ENCODE results near the gene KCNA3. TPM values are rescaled to one million over a fixed set of nuclear protein-coding genes. Genes with fewer than 3 reads are reported as not detected.

The KCNA3 gene
- total and polyA plus RNA-seq, 2 of the 8 experiments (the other 6 are each of a cell fraction or from before 2014, with no cell fraction given), result 0.95 to 1.1 TPM

GRCh38 chr1:110657351-110657750 lies 17.4 kb downstream of the KCNA3 start:
- H3K4ac ChIP-seq (replicated peaks; ENCODE audit: insufficient read length, low read depth, low read length), result no peak overlapping the region
- H3K9me3 ChIP-seq (ENCODE audit: insufficient read depth in 2 of 2, low read depth in 1 of 2, low read length in 1 of 2), result no peaks in the 10 kb centered on the region
- H3K4me3 ChIP-seq (ENCODE audit: extremely low read depth in 1 of 4, insufficient read depth in 2 of 4, low read depth in 3 of 4, low read length in 4 of 4), result no peak overlapping the region
- no peaks in the 10 kb centered on the region for H3K36me3 ChIP-seq (ENCODE audit: control insufficient read depth in 2 of 4, insufficient read depth in 4 of 4, low read length in 3 of 4)
- H3K4me2 ChIP-seq (ENCODE audit: insufficient read depth in 1 of 2, low read depth in 2 of 2, low read length in 2 of 2), result no peak overlapping the region
- H3K23me2 ChIP-seq (ENCODE audit: low read depth, low read length), result no peaks in the 10 kb centered on the region
- FAIRE-seq (no peak), DNase-seq (ENCODE audit: low read depth in 1 of 2, low spot score in 2 of 2) (no peak)
- no peak overlapping the region for H2AK5ac ChIP-seq (ENCODE audit: low read depth, low read length)
- H3K79me1 ChIP-seq (ENCODE audit: low read depth, low read length), result no peaks in the 10 kb centered on the region
- H2AFZ ChIP-seq (ENCODE audit: low read length), result no peak overlapping the region
- H3K27me3 ChIP-seq (replicated peaks in 1 of 4; ENCODE audit: control insufficient read depth in 3 of 4, extremely low read depth in 1 of 4, insufficient read depth in 3 of 4, low read length in 3 of 4), result no peaks in the 10 kb centered on the region
- no peak overlapping the region for H2BK5ac ChIP-seq (ENCODE audit: low read depth, low read length)
- POLR2A ChIA-PET (ENCODE audit: partially characterized antibody), result no interaction called here
- H2BK15ac ChIP-seq (ENCODE audit: low read length), result no peak overlapping the region
- no peak overlapping the region for H3K23ac ChIP-seq (ENCODE audit: insufficient read length)
- no peak overlapping the region for H3K18ac ChIP-seq (ENCODE audit: extremely low read depth, low read length)
- no peak overlapping the region for H2BK20ac ChIP-seq (ENCODE audit: low read length)
- H3K27ac ChIP-seq (ENCODE audit: low read depth, low read length), result no peak overlapping the region
- no peak overlapping the region for H3K56ac ChIP-seq (replicated peaks; ENCODE audit: insufficient read length, low read depth, low read length)
- no peak overlapping the region for H4K5ac ChIP-seq (ENCODE audit: insufficient read length, low read depth, low read length)
- H4K91ac ChIP-seq (replicated peaks; ENCODE audit: insufficient read length, low read length), result no peak overlapping the region
- no peaks in the 10 kb centered on the region for H3K4me1 ChIP-seq (replicated peaks in 1 of 4; ENCODE audit: control insufficient read depth in 3 of 4, insufficient read depth in 4 of 4, low read length in 3 of 4)
- no peak overlapping the region for H4K8ac ChIP-seq (ENCODE audit: extremely low read depth, insufficient read depth, low read length)
- no peak overlapping the region for H3K9ac ChIP-seq (replicated peaks in 1 of 4; ENCODE audit: extremely low read depth in 1 of 4, low read depth in 3 of 4, low read length in 3 of 4)
- no peak overlapping the region for H2BK12ac ChIP-seq (ENCODE audit: low read depth, low read length)
- no peaks in the 10 kb centered on the region for H4K20me1 ChIP-seq (replicated peaks in 1 of 2; ENCODE audit: control insufficient read depth in 1 of 2, insufficient read depth in 2 of 2, low read length in 2 of 2)
- H2BK120ac ChIP-seq (replicated peaks; ENCODE audit: low read depth, low read length), result no peak overlapping the region
- no peaks in the 10 kb centered on the region for H3K79me2 ChIP-seq (ENCODE audit: control insufficient read depth in 1 of 2, insufficient read depth in 2 of 2, low read length in 2 of 2)
- CTCF ChIA-PET (ENCODE audit: partially characterized antibody), result no interaction called here
- WGBS, 2 experiments (ENCODE audit: extremely low coverage in 1 of 2, insufficient coverage in 1 of 2, insufficient read length in 1 of 2, insufficient replicate concordance in 2 of 2, low coverage in 1 of 2, low lambda C conversion rate in 2 of 2, missing lambda C conversion rate in 1 of 2), result 82% methylated on average over 2 of the region's 2 CpGs; no CpG with 5 or more reads in 1 of the 2 experiments
- no peak overlapping the region for H3K14ac ChIP-seq (ENCODE audit: insufficient read length)
- TF ChIP-seq EZH2 (IDR thresholded peaks at IDR 0.05; ENCODE audit: low read depth, low read length, severe bottlenecking) (no peak), SIRT6 (IDR thresholded peaks at IDR 0.05; ENCODE audit: low read length) (no peak), FOSL1 (IDR thresholded peaks at IDR 0.05; ENCODE audit: insufficient read depth, low read depth, low read length) (no peak), RBBP5 (IDR thresholded peaks at IDR 0.05; ENCODE audit: borderline replicate concordance, low read depth, low read length) (no peak), TAF1 (IDR thresholded peaks at IDR 0.05; ENCODE audit: low read depth, low read length) (no peak), NANOG (IDR thresholded peaks at IDR 0.05; ENCODE audit: insufficient read depth, low read depth, low read length, poor library complexity, severe bottlenecking) (no peak), SIN3A (conservative IDR thresholded peaks at IDR 0.05 in 1 of 2, IDR thresholded peaks at IDR 0.05 in 1 of 2; ENCODE audit: low read depth in 1 of 2, low read length in 2 of 2) (no peak), EGR1 (IDR thresholded peaks at IDR 0.05; ENCODE audit: borderline replicate concordance, low read depth, low read length) (no peak), TBP (IDR thresholded peaks at IDR 0.05; ENCODE audit: low read depth, low read length) (no peak), ASH2L (IDR thresholded peaks at IDR 0.05; ENCODE audit: low read length) (no peak), RAD21 (IDR thresholded peaks at IDR 0.05 in 1 of 2, conservative IDR thresholded peaks at IDR 0.05 in 1 of 2; ENCODE audit: low read depth in 2 of 2, low read length in 2 of 2) (no peak), NRF1 (IDR thresholded peaks at IDR 0.05; ENCODE audit: low read depth, low read length) (no peak), SP4 (IDR thresholded peaks at IDR 0.05; ENCODE audit: low read length) (no peak), POLR2A (IDR thresholded peaks at IDR 0.05; ENCODE audit: control extremely low read depth in 1 of 2, low read depth in 2 of 2, low read length in 2 of 2) (no peak), SAP30 (IDR thresholded peaks at IDR 0.05; ENCODE audit: insufficient read depth, insufficient replicate concordance, low read length) (no peak)
